HepG2 (cell line): ENCODE results near the gene DNAJC30. TPM values are rescaled to one million over a fixed set of nuclear protein-coding genes. Genes with fewer than 3 reads are reported as not detected.
A peak's percentile ranks its signal among the peaks of the same experiment; 100 is the strongest.

Experiments used
- ATF7 ChIP-seq, 2 experiments: fragments of 450-650 bp in 1 of 2; sonication (generic) in 1 of 2; formaldehyde crosslinking in 1 of 2; IDR thresholded peaks; 2 replicates each; pipeline versions ENCODE4 v1.4.0 to v1.6.1; 2016 to 2020; ENCODE audit warnings: antibody characterized with exemption in 1 of 2, mild to moderate bottlenecking in 1 of 2, missing genetic modification reagents in 1 of 2
- CBFB ChIP-seq: sonication (generic); formaldehyde crosslinking; IDR thresholded peaks from 2 replicates; pipeline ENCODE4 v1.4.0; 2020; ENCODE audit warnings: missing genetic modification reagents
- DDIT3 ChIP-seq: sonication (generic); formaldehyde crosslinking; IDR thresholded peaks from 2 replicates; pipeline ENCODE4 v1.4.0; 2020; ENCODE audit warnings: mild to moderate bottlenecking, missing genetic modification reagents
- ESRRA ChIP-seq: sonication (generic); formaldehyde crosslinking; IDR thresholded peaks from 2 replicates; pipeline ENCODE4 v1.5.1; 2020; ENCODE audit warnings: mild to moderate bottlenecking, low read depth, missing genetic modification reagents
- FOXJ3 ChIP-seq: sonication (generic); formaldehyde crosslinking; IDR thresholded peaks from 2 replicates; pipeline ENCODE4 v1.4.0; 2020; ENCODE audit warnings: missing genetic modification reagents, mild to moderate bottlenecking, borderline replicate concordance
- GATA4 ChIP-seq: sonication (generic); IDR thresholded peaks from 2 replicates; pipeline ENCODE4 v1.6.1; 2016; ENCODE audit warnings: antibody characterized with exemption, low read depth, borderline replicate concordance
- GFI1 ChIP-seq: sonication (generic); formaldehyde crosslinking; IDR thresholded peaks from 2 replicates; pipeline ENCODE4 v1.5.0; 2020; ENCODE audit warnings: missing genetic modification reagents, mild to moderate bottlenecking, borderline replicate concordance
- GZF1 ChIP-seq: sonication (generic); formaldehyde crosslinking; IDR thresholded peaks from 2 replicates; pipeline ENCODE4 v1.5.1; 2020; ENCODE audit warnings: mild to moderate bottlenecking, missing genetic modification reagents
- HDAC1 ChIP-seq: sonication (generic); formaldehyde crosslinking; IDR thresholded peaks from 2 replicates; pipeline ENCODE4 v1.5.1; 2020; ENCODE audit warnings: mild to moderate bottlenecking, missing genetic modification reagents
- KDM4B ChIP-seq: sonication (generic); formaldehyde crosslinking; IDR thresholded peaks from 2 replicates; pipeline ENCODE4 v1.4.0; 2020; ENCODE audit warnings: missing genetic modification reagents
- NBN ChIP-seq: fragments of 450-650 bp; conservative IDR thresholded peaks from 2 replicates; pipeline ENCODE4 v1.6.1; 2017
- NR2C2 ChIP-seq: sonication (generic); formaldehyde crosslinking; IDR thresholded peaks from 2 replicates; pipeline ENCODE4 v1.4.0; 2020; ENCODE audit warnings: missing genetic modification reagents, mild to moderate bottlenecking, moderate library complexity, borderline replicate concordance
- NR3C1 ChIP-seq: sonication (generic); formaldehyde crosslinking; IDR thresholded peaks from 2 replicates; pipeline ENCODE4 v1.4.0; 2020; ENCODE audit warnings: missing genetic modification reagents
- PHB2 ChIP-seq: fragments of 450-650 bp; IDR thresholded peaks from 2 replicates; pipeline ENCODE4 v1.6.1; 2018; ENCODE audit not compliant: partially characterized antibody
- PHF21A ChIP-seq: sonication (generic); formaldehyde crosslinking; IDR thresholded peaks from 2 replicates; pipeline ENCODE4 v1.5.0; 2020; ENCODE audit warnings: mild to moderate bottlenecking, missing genetic modification reagents
- SOX5 ChIP-seq: IDR thresholded peaks from 2 replicates; pipeline ENCODE4 v1.6.1; 2016; ENCODE audit warnings: borderline replicate concordance
- SRF ChIP-seq: IDR thresholded peaks from 2 replicates; pipeline ENCODE4 v1.6.1; 2011; ENCODE audit warnings: mild to moderate bottlenecking, low read depth, low read length, moderate library complexity
- TBX3 ChIP-seq: fragments of 450-650 bp; IDR thresholded peaks from 2 replicates; pipeline ENCODE4 v1.6.1; 2017; ENCODE audit warnings: antibody characterized with exemption, mild to moderate bottlenecking, inconsistent platforms, borderline replicate concordance
- ZBTB7B ChIP-seq: sonication (generic); formaldehyde crosslinking; IDR thresholded peaks from 2 replicates; pipeline ENCODE4 v1.4.0; 2020; ENCODE audit warnings: missing genetic modification reagents
- ZNF546 ChIP-seq: sonication (generic); formaldehyde crosslinking; conservative IDR thresholded peaks from 2 replicates; pipeline ENCODE4 v1.8.1; 2023; ENCODE audit warnings: mild to moderate bottlenecking, missing genetic modification reagents
- ZNF710 ChIP-seq: sonication (generic); formaldehyde crosslinking; IDR thresholded peaks from 2 replicates; pipeline ENCODE4 v1.5.0; 2020; ENCODE audit warnings: mild to moderate bottlenecking, missing genetic modification reagents, borderline replicate concordance
- polyA plus RNA-seq, 8 experiments: library from polyadenylated mRNA; depleted of rRNA in 3 of 8; stranded (reverse) in 7 of 8; unstranded in 1 of 8; fragments of >200 nt; fragmentation: Illumina TruSeq in 4 of 8; extraction: Trizol in 4 of 8; gene quantifications; 2 replicates each; pipeline versions ENCODE4 v1.2.1 to v1.2.3, GENCODE V29; 2011 to 2016; ENCODE audit warnings: low read depth in 4 of 8, missing spikeins in 1 of 8, mixed read lengths in 1 of 8; ENCODE audit not compliant: insufficient read depth in 1 of 8
- total RNA-seq, 5 experiments: library from RNA; depleted of rRNA; stranded (reverse); fragments of >200 nt; fragmentation: Illumina TruSeq; extraction: Trizol; gene quantifications; 2 replicates each; pipeline ENCODE4 v1.2.3, GENCODE V29; 2016; ENCODE audit warnings: low read depth in 1 of 5
- TF ChIP-seq, protein P1 (sequence below): sonication (generic); formaldehyde crosslinking; IDR thresholded peaks from 2 replicates; pipeline ENCODE4 v1.5.1; 2020; ENCODE audit warnings: mild to moderate bottlenecking, missing genetic modification reagents, borderline replicate concordance
- TF ChIP-seq, protein P2 (sequence below): sonication (generic); formaldehyde crosslinking; IDR thresholded peaks from 2 replicates; pipeline ENCODE4 v1.5.1; 2020; ENCODE audit warnings: mild to moderate bottlenecking, missing genetic modification reagents, moderate library complexity

Gene DNAJC30
- total and polyA plus RNA-seq, 2 of the 13 experiments (the other 11 are each of a cell fraction or from before 2014, with no cell fraction given), result 3.3 to 3.8 TPM

- TF ChIP-seq ZNF710 (peak; percentile 90; the same call in 1 of the 2 replicates), PHB2 (no peak), NBN (no peak), CBFB (peak; percentile 29; the same call in 1 of the 2 replicates), ESRRA (CRISPR knock-in tag) (no peak), DDIT3 (CRISPR knock-in tag) (no peak), NR3C1 (no peak), GZF1 (CRISPR knock-in tag) (0 out of 2 replicates have a peak, but pooled peaks have one; percentile 50), KDM4B (CRISPR knock-in tag) (peak; percentile 68; the same call in 1 of the 2 replicates), ATF7 (IDR thresholded peaks at IDR 0.05) (no peak), ATF7 (CRISPR knock-in tag; IDR thresholded peaks at IDR 0.05) (no peak), TBX3 (no peak), GATA4 (no peak), NR2C2 (CRISPR knock-in tag) (peak; percentile 82), SRF (no peak), GFI1 (CRISPR knock-in tag) (peak; percentile 58; the same call in 1 of the 2 replicates), SOX5 (CRISPR knock-in tag) (peak; percentile 26; the same call in 1 of the 2 replicates), PHF21A (no peak; the same call in 1 of the 2 replicates), HDAC1 (CRISPR knock-in tag) (peak; percentile 74), ZBTB7B (peak; percentile 80), FOXJ3 (CRISPR knock-in tag) (no peak), ZNF546 (no peak)
- TF ChIP-seq, protein P1, sequence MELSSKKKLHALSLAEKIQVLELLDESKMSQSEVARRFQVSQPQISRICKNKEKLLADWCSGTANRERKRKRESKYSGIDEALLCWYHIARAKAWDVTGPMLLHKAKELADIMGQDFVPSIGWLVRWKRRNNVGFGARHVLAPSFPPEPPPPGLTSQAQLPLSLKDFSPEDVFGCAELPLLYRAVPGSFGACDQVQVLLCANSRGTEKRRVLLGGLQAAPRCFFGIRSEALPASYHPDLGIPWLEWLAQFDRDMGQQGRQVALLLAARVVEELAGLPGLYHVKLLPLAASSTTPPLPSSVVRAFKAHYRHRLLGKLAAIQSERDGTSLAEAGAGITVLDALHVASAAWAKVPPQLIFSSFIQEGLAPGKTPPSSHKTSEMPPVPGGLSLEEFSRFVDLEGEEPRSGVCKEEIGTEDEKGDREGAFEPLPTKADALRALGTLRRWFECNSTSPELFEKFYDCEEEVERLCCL (CRISPR knock-in tag), result no peak
- TF ChIP-seq, protein P2, sequence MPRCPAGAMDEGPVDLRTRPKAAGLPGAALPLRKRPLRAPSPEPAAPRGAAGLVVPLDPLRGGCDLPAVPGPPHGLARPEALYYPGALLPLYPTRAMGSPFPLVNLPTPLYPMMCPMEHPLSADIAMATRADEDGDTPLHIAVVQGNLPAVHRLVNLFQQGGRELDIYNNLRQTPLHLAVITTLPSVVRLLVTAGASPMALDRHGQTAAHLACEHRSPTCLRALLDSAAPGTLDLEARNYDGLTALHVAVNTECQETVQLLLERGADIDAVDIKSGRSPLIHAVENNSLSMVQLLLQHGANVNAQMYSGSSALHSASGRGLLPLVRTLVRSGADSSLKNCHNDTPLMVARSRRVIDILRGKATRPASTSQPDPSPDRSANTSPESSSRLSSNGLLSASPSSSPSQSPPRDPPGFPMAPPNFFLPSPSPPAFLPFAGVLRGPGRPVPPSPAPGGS (CRISPR knock-in tag), result no peak
These were observed 35.3 kb downstream of the DNAJC30 start (continued) for GRCh38 chr7:73647725-73648592.
